GM12878 (cell line): ENCODE data around the gene PCDHGA1.

Experiments
- CREM ChIP-seq: IDR thresholded peaks from 2 replicates; pipeline ENCODE4 v1.6.1; 2014; ENCODE audit warnings: antibody characterized with exemption, low read depth
- ETV6 ChIP-seq, 2 experiments: fragments of 450-650 bp in 1 of 2; IDR thresholded peaks in 1 of 2; conservative IDR thresholded peaks in 1 of 2; 2 replicates each; pipeline ENCODE4 v1.6.1; 2014; ENCODE audit warnings: antibody characterized with exemption in 1 of 2, borderline replicate concordance in 1 of 2, low read depth in 1 of 2, mild to moderate bottlenecking in 1 of 2, moderate library complexity in 1 of 2
- HDAC2 ChIP-seq: fragments of 200-600 bp; sonication (generic); IDR thresholded peaks from 2 replicates; pipeline ENCODE4 v1.6.1; 2017
- RAD21 ChIP-seq: IDR thresholded peaks from 2 replicates; pipeline ENCODE4 v1.6.1; 2011; ENCODE audit warnings: mild to moderate bottlenecking, low read depth, low read length, moderate library complexity; ENCODE audit not compliant: insufficient read depth
- TF ChIP-seq, protein P1 (sequence below): fragments of 450-650 bp; IDR thresholded peaks from 2 replicates; pipeline ENCODE4 v1.6.1; 2017; ENCODE audit warnings: mild to moderate bottlenecking
- TF ChIP-seq, protein P2 (sequence below), 3 experiments: IDR thresholded peaks in 2 of 3; conservative IDR thresholded peaks in 1 of 3; 2 replicates each; pipeline ENCODE4 v1.5.1; 2011; ENCODE audit warnings: low read depth in 3 of 3, low read length in 3 of 3, mild to moderate bottlenecking in 3 of 3, control low read depth in 2 of 3, moderate library complexity in 2 of 3, inconsistent platforms in 1 of 3, mixed read lengths in 1 of 3; ENCODE audit not compliant: control insufficient read depth in 2 of 3, insufficient read depth in 1 of 3; ENCODE audit errors: extremely low read depth in 1 of 3
- TF ChIP-seq, protein P3 (sequence below): fragments of 150-350 bp; IDR thresholded peaks from 2 replicates; pipeline ENCODE4 v1.6.1; 2016; ENCODE audit warnings: low read depth, low read length

DNA sequence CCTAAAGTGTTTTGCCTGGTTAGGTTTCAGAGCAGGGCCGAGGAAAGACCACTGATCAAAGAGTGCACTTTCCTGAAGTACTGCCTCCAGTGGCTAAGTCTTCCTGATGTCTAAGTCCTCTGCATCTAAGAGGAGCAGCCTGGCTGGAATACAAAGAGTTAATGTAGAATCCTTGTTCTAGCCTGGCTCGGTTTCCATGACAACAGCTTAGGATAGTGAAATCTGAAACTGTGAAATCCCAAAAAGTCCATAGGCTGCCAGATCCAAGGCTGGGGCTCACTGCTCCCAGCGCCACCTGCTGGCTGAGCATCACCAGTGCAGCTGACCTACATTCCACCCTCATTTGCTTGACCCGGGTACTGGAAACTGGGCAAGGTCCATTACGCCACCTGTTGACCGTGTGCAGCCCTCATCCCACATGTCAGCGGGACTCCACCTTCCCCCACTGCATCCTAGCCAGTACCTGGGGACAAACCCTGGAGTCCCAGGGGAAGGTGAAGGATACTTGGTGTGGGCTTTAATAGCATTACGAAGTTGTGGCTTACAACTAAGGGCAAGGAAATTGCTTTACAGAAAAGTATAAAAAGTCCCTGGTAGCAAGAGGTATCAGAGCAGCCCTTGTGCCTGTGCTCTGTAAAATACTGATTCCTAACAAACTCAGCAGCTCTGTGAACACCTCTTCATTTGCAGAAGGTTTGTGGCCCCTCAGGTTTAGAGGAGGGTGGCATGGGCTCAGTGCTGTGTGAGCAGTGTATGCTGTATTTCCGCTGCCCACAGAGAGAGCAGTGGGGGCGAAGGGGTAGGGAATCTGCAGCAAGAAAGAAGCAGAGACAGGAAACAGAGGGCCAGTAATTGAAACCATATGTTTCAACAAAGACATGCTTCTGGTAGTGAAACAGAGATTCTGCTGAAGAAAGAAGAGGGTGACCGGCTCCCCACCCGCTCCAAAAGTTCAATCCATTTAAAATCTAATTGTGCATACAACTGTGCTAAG, 194.6 kb downstream of the PCDHGA1 start:
- TF ChIP-seq, protein P1, sequence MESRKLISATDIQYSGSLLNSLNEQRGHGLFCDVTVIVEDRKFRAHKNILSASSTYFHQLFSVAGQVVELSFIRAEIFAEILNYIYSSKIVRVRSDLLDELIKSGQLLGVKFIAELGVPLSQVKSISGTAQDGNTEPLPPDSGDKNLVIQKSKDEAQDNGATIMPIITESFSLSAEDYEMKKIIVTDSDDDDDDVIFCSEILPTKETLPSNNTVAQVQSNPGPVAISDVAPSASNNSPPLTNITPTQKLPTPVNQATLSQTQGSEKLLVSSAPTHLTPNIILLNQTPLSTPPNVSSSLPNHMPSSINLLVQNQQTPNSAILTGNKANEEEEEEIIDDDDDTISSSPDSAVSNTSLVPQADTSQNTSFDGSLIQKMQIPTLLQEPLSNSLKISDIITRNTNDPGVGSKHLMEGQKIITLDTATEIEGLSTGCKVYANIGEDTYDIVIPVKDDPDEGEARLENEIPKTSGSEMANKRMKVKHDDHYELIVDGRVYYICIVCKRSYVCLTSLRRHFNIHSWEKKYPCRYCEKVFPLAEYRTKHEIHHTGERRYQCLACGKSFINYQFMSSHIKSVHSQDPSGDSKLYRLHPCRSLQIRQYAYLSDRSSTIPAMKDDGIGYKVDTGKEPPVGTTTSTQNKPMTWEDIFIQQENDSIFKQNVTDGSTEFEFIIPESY = no peak
- peak; percentile 73 for TF ChIP-seq RAD21
- TF ChIP-seq, protein P2, sequence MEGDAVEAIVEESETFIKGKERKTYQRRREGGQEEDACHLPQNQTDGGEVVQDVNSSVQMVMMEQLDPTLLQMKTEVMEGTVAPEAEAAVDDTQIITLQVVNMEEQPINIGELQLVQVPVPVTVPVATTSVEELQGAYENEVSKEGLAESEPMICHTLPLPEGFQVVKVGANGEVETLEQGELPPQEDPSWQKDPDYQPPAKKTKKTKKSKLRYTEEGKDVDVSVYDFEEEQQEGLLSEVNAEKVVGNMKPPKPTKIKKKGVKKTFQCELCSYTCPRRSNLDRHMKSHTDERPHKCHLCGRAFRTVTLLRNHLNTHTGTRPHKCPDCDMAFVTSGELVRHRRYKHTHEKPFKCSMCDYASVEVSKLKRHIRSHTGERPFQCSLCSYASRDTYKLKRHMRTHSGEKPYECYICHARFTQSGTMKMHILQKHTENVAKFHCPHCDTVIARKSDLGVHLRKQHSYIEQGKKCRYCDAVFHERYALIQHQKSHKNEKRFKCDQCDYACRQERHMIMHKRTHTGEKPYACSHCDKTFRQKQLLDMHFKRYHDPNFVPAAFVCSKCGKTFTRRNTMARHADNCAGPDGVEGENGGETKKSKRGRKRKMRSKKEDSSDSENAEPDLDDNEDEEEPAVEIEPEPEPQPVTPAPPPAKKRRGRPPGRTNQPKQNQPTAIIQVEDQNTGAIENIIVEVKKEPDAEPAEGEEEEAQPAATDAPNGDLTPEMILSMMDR (IDR thresholded peaks at IDR 0.05 in 2 of 3, conservative IDR thresholded peaks at IDR 0.05 in 1 of 3; ENCODE audit: control insufficient read depth in 2 of 3, extremely low read depth in 1 of 3, insufficient read depth in 1 of 3, low read depth in 3 of 3, low read length in 3 of 3) = peak; percentile 98 to 100 (median 99)
- TF ChIP-seq, protein P3, sequence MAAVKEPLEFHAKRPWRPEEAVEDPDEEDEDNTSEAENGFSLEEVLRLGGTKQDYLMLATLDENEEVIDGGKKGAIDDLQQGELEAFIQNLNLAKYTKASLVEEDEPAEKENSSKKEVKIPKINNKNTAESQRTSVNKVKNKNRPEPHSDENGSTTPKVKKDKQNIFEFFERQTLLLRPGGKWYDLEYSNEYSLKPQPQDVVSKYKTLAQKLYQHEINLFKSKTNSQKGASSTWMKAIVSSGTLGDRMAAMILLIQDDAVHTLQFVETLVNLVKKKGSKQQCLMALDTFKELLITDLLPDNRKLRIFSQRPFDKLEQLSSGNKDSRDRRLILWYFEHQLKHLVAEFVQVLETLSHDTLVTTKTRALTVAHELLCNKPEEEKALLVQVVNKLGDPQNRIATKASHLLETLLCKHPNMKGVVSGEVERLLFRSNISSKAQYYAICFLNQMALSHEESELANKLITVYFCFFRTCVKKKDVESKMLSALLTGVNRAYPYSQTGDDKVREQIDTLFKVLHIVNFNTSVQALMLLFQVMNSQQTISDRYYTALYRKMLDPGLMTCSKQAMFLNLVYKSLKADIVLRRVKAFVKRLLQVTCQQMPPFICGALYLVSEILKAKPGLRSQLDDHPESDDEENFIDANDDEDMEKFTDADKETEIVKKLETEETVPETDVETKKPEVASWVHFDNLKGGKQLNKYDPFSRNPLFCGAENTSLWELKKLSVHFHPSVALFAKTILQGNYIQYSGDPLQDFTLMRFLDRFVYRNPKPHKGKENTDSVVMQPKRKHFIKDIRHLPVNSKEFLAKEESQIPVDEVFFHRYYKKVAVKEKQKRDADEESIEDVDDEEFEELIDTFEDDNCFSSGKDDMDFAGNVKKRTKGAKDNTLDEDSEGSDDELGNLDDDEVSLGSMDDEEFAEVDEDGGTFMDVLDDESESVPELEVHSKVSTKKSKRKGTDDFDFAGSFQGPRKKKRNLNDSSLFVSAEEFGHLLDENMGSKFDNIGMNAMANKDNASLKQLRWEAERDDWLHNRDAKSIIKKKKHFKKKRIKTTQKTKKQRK = no peak
- no peak for TF ChIP-seq ETV6 (conservative IDR thresholded peaks at IDR 0.05 in 1 of 2, IDR thresholded peaks at IDR 0.05 in 1 of 2; ENCODE audit: borderline replicate concordance in 1 of 2, low read depth in 1 of 2)
- TF ChIP-seq HDAC2 = no peak
- TF ChIP-seq CREM = no peak; the same call in 1 of the 2 replicates
